Left cardiac atrium (tissue), 4 donors: ENCODE data around the gene ZC3H10. TPM values are rescaled to one million over a fixed set of nuclear protein-coding genes. Genes with fewer than 3 reads are reported as not detected.
"Not testable (repeated sequence)": the region's sequence is repeated elsewhere in the genome, so short reads cannot be mapped to it uniquely, and the experiment has no call there.

ENCODE experiments used
- ATAC-seq, 2 donors: fragments of 200-7000 bp; cut with Tn5 transposase; one replicate each; pipeline ENCODE4 v1.9.1; 2020; ENCODE audit warnings: mild to moderate bottlenecking in 2 of 2, moderate library complexity in 2 of 2
- DNase-seq: peaks from one replicate; pipeline ENCODE4 v3.0.0-alpha.2; 2020
- intact Hi-C, 2 donors: fragments of 100-400 bp; cut with DNase I; formaldehyde crosslinking; loops; one replicate each; pipeline versions ENCODE4 v1.14.1 to v1.15.1; 2022 to 2023
- total RNA-seq, 2 donors: library from RNA; stranded (reverse); fragmentation: NEBNext Ultra II Directional; extraction: Animal tissue kit (Norgen Biotek cat#: 25700); gene quantifications; one replicate each; pipeline ENCODE4 v1.2.1, GENCODE V29; 2021
- donor health status: DM: no; HTN: yes; CAD: no.
- donor health status: DM: no; HTN: yes; CAD: no; lungs with severe emphysema.
- donor health status: DM: yes; HTN: yes; CAD: no.
- donor health status: Dilated cardiomyopathy.

Gene ZC3H10
- total RNA-seq, 2 donors from 2014 or later, result 6.6 to 7.6 TPM

DNA sequence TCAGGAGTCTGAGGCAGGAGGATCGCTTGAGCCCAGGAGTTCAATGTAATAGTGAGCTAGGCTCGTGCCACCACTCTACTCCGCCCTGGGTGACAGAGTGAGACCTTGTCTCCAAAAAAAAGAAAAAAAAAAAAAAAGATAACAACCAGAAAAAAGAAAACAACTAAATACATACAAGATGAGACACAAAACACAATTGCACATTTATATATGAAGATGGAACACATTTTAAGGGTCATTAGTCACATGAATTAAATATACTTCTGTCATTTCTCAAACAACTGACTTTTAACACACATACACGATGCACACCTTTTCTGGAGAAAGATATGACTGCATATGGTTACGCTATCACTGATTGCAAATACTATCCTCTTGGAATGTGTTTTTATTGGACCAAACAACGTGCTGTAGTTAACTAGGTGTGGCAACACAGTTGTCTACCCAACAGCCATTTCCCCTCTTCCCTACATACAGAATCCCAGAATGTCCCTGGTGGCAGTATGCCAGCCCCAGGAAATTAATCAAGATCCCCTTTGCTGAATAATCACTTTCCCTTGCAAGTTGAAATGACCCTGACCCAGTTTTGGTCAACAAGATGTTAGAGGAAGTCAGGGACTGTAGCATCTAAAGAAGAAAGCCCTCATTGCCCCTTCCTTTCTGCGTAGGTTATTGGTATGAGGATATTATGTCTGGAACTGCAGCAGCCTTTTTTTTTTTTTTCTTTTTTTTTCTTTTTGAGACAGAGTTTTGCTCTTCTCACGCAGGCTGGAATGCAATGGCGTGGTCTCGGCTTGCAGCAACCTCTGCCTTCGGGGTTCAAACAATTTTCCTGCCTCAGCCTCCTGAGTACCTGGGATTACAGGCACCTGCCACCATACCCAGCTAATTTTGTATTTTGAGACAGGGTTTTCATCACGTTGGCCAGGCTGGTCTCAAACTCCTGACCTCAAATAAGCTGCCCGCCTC lies 28.7 kb downstream of the ZC3H10 start:
- peak; percentile 49 for DNase-seq
- peak; percentile 27 to 39 for ATAC-seq
- intact Hi-C loops, result no loop called here

DNA sequence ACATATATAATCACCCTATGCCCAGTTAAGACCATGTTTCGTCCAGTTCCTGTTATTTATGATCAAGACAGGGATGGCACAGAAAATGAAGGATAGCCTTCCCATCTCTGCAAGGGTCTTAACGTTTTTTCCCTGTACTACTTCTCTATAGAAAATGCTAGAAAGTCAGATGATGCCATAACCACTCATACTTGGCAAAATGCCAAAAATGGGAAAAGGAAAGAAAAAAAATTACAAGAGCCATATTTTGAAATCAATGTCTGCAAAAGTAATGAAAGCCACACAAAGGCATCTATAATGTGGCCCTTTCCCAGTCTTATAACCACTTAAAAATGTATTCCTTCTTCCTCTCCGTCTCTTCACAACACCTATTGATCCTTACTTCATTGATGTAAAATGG lies 32.5 kb downstream of the ZC3H10 start:
- no peak for DNase-seq
- intact Hi-C loops, result no loop called here
- ATAC-seq, result no peak

DNA sequence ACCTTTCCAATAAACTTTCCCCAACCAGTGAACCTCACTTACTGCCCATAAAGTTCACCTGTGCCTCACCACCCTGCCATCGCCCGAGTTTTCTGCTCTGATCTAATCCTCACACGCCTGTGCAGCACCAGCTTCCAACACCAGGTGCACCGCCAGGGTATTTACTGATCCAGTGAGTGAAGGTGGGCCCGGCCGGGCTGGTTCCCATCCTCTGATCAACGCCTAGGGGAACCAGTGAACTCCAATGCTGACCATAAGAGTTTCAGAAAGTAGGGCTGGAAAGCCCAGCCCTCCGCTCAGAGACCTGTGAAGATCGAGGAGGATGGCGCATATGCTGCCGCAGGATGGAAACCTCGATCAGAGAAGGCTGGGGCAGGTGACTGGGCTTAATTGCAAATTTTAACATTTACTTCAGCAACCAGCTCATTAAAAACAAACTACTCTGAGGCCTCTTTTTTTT lies 33.6 kb downstream of the ZC3H10 start:
- ATAC-seq (peak; percentile 12 to 55), DNase-seq (no peak)
- intact Hi-C loops, result no loop called here

DNA sequence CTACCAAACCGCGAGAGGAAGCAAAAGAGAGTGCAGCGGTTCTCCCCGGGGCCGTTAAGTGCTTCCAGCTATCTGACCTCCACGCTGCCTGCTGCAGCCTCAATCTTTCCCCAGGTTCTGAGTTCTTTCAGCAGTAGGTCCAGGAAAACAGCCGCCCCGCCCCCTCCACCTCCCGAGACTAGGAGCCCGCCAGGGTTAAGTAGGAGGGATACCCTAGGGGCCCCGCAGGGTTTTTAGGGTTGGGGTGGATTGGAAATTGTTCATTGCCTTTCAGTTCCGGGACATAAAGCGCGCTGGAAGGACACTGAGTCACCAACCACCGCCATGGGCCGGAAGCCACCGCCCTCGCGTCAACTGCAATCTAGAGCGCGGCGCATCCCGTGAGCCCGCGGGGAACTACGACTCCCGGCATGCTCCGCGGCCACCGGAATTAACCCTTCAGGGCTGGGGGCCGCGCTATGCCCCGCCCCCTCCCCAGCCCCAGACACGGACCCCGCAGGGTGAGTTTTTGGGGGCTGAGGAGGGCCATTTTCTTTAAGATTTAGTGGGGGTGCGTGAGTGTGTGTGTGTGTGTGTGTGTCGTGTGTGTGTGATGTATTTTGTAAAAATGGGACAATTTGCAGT lies 34.2 kb downstream of the ZC3H10 start, which contains the start of gene MYL6B:
Gene MYL6B, plus strand, starts transcription at position 456 of the 624 bp plus-strand sequence. CDS start 1,332 bp downstream, outside the sequence.
- ATAC-seq (peak; percentile 96 to 97), DNase-seq (peak; percentile 97)
- intact Hi-C loops, result no loop called here

DNA sequence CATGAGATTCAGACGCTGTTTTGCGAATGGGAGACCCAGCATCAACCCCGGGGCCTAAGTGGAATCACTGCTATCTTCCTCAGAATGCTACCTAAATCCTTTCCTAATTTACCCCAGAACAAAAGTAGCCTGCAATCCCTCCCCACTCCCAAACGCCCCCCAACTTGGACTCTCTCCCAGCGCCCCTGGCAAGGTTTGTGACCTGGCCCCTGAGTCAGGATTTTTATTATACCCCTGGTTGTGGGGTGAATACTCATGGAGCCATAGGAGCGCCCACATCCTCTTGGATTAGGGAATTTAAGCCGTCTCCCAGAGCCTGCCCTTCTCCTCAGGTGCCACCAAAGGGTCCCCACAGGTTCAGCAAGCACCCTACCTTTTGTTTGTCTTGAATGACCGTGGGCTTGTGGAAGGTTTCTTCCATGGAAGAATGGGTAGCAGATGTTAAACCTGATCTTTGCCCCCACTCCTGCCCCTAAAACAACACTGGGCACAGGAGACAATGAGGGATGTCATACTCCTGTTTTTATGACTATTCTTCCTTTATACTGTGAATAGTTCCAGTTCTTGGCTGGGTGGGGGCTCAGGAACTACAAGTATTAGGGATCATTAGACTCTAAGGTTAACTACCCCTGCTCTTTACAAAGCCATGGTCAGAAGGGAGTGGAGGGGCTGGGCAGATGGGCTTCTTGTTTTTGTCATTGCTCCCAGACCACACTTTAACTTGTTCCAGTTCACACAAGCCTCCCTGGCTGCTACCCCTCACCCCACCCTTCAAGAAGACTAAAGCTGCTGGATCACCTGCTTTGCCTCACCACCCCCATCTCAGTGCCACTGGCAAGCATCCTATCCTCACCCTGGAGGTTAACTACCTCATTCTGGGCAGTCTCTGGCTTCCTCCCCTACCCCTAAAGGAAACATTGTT lies 35.0 kb downstream of the ZC3H10 start:
- ATAC-seq, result no peak
- DNase-seq, result no peak
- intact Hi-C loops, result no loop called here

DNA sequence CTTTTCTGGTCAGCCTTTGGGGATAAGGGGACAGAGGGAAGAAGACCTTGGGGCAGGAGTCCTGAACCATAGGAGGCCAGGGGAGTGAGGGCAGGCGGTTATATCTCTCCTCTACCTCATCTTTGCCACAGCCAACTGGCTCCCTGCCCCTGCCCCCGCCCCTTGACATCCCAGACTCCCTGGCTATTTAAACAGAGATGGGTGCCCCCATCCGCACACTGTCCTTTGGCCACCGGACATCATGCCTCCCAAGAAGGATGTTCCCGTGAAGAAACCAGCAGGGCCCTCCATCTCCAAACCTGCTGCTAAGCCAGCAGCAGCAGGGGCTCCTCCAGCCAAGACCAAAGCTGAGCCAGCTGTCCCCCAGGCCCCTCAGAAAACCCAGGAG lies 35.6 kb downstream of the ZC3H10 start:
- DNase-seq (no peak), ATAC-seq (no peak)
- intact Hi-C loops, result no loop called here

DNA sequence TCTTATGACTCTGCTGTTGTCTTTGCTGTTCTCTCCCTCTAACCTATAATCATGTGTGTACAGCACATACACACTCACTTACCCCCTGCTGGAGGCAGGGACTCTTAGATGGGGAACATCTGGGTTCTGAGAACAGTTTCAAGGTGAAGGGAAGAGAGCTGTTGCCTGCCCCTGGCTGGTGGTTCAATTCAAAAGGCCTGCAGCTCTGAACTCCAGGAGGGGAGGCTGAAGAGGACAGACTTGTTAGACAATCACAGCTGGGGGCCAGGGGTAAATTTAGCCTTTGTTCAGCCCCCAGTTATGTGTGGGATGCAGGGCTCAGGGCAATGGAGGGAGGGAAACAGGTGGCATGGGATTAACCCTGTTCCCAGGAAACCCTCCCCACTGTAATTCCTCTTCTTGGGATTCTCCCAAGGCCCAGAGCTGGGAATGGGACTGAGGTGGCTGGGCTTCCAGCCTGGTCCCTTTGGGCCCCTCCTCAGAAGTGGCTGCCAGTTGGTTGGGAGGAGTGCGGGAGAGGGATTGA lies 36.2 kb downstream of the ZC3H10 start:
- DNase-seq, result no peak

DNA sequence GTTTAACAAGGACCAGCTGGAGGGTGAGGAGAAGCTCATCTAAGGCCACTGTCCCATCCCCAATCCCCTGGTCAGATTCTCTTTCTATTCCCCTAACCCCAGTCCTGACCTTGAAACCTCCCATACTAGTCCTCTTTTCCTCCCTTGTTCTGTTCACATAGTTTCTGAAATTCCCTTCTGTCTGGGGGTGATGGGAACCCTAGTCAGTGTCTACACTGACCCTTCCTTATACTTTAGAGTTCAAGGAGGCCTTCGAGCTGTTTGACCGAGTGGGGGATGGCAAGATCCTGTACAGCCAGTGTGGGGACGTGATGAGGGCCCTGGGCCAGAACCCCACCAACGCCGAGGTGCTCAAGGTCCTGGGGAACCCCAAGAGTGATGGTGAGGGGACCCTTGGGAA lies 36.8 kb downstream of the ZC3H10 start:
- intact Hi-C loops, result loop anchor here in 1 of 2 donors (5.0 kb wide), 1 partner anchor 38 kb away; the partner anchor contains the start of genes RPL41 and ZC3H10

More for the DNA sequence above, 36.2 kb downstream of the ZC3H10 start:
- intact Hi-C loops, result no loop called here
- no peak for ATAC-seq

DNA sequence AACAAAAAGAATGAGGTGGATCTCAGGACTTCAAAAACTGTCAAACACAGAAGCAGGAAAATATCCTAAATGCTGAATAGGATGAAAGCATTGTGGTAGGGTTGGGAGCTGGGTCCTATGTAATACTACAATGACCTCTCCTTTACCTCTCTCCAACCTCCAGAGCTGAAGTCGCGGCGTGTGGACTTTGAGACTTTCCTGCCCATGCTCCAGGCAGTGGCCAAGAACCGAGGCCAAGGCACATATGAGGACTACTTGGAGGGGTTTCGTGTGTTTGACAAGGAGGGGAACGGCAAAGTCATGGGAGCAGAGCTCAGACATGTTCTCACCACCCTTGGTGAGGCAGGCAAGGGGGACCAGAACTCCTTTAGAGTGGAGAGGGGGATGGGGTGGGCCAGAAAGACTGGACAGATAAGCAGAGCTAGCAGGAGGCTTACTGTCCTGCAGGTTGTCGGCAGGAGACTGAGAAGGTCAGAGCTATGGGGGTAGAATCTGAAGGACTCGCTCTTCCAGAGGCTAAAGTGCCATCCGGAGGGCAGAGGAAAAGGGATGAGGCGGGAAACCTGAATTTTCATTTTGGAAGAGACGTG lies 37.3 kb downstream of the ZC3H10 start:
- intact Hi-C loops, result loop anchor here in 1 of 2 donors (5.0 kb wide), 1 partner anchor 38 kb away; the partner anchor contains the start of genes RPL41 and ZC3H10
- no peak for ATAC-seq
- DNase-seq, result no peak

More for the DNA sequence above, 36.8 kb downstream of the ZC3H10 start:
- DNase-seq (no peak), ATAC-seq (no peak)

DNA sequence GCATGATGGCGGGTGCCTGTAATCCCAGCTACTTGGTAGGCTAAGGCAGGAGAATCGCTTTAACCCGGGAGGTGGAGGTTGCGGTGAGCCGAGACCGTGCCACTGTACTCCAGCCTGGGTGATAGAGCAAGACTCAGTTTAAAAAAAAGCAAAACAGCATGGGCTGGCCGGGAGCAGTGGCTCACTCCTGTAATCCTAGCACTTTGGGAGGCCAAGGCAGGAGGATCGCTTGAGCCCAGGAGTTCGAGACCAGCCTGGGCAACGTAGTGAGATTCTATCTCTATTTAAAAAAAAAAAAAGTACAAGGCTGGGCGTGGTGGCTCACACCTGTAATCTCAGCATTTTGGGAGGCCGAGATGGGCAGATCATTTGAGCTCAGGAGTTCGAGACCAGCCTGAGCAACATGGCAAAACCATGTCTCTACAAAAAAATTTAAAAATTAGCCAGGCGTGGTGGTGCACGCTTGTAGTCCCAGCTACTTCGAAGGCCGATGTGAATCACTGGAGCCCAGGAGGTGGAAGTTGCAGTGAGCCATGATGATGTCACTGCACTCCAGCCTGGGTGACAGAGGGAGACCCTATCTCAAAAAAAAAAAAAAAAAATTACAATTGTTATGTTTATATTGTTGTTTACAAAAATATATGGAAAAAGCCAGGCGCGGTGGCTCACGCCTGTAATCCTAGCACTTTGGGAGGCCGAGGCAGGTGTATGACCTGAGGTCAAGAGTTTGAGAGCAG lies 38.6 kb downstream of the ZC3H10 start:
- ATAC-seq, DNase-seq: not testable (repeated sequence)
- intact Hi-C loops, result loop anchor here in 1 of 2 donors (5.0 kb wide), 1 partner anchor 39 kb away; the partner anchor contains the start of genes RPL41 and ZC3H10

DNA sequence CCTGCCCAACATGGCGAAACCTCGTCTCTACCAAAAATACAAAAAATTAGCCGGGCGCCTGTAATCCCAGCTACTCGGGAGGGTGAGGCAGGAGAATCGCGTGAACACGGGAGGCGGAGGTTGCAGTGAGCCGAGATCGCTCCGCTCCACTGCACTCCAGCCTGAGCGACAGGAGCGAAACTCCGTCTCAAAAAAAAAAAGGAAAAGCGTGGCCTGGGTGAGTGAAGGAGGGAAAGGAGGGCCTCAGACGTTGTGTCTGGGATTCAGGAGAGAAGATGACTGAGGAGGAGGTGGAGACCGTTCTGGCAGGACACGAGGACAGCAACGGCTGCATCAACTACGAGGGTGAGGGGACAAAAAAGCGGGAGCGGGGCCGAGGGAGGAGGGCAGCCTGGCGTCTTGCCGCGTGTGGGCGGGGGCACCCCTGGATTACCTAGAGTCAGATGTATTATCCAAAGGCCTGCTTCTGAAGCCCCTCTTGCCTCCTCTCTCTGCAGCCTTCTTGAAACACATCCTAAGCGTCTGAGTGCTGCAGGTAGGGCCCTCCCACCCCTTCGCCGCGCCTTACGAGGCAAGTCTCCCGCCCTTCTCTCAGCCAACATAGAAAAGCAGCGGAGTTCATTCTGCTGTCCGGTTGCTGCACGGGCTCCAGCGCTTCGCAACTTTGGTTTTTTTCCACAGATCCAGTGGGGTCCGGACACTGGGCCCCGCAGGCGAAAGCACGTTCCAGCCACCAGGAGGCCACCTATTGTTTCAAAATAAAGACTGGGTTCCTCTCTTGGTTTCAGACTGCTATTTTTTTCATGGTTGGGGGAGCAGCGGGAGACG lies 39.3 kb downstream of the ZC3H10 start:
- ATAC-seq (peak; percentile 42 to 51), DNase-seq (peak; percentile 81)
- intact Hi-C loops, result loop anchor here in 1 of 2 donors (2.0 to 5.0 kb wide), 3 partner anchors 29 to 40 kb away; partner anchors contain the start of genes ESYT1, RPL41, SMARCC2 and ZC3H10

DNA sequence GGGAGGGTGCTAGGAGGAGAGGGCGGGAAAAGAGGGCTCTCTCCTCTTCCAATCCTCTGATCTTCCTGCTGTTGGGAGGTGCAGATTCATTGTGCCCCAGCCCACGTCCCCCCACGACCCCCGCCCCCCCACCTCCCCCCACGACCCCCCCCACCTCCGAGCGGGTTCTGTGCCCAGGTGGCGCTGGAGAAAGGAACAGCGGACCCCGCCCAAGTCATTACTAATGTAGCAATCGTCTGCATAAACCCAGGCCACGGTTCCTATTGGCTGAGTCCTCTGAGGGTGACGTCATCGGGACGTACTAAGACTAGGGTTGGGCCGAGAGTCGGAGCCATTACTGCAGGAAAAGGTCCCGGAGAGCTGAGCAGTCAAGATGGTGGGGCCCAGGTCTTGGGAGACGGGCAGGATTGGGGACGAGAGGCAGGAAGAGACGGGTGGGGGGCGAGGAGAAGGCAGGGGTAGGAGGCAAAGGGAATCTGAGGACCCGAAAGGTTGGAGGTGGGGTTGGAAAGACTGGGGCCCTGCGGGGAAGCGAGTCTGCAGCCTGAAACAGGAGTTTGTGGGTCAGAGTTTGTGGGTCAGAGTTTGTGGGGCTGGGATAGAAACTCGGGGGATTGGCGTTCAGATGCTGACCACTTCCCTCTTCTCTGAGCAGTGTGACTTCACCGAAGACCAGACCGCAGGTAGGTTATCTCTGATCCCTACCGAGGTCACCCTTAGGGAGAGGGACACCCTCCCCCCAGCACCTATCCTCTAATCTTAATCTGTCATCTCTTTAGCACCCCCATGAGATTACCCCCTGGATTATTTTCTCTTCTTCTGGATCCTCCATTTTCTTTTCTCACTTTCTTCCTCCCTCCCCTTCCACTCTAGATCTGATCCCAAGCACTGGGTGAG lies 40.2 kb downstream of the ZC3H10 start, which contains the start of gene MYL6:
Gene MYL6, plus strand, starts transcription at position 331 of the 897 bp plus-strand sequence. Its CDS starts 43 bp downstream, at position 374.
- ATAC-seq, result peak; percentile 91
- peak; percentile 97 for DNase-seq
- intact Hi-C loops, result loop anchor here in 1 of 2 donors (2.0 to 5.0 kb wide), 3 partner anchors 29 to 41 kb away; partner anchors contain the start of genes ESYT1, RPL41, SMARCC2 and ZC3H10

DNA sequence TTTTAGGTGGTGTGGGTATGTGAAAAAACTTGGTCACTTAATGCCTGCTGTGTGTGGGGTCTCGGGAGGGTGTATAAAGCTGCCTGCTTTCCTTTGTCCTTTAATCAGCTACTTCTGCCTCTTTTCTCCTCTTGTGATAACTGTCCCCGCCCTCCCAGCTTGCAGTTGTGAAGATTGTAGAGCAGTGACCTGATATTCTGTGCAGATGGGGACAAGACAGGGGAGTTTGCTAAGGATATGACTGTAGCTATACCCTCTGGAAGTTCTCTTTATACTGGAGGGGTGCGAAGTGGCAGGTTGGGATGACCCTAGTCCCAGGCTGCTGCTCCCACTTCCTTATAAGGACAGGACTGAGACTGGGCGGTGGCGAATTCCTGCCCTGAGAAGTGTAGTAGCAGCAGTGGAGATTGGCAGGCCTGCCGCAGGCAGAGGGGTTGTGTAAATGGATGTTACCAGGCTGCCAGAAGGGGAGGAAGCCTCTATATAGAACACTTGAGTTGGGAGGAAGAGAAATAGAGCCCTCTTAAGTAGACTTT lies 40.9 kb downstream of the ZC3H10 start:
- ATAC-seq (peak; percentile 70 to 72), DNase-seq (peak; percentile 90)
- intact Hi-C loops, result loop anchor here in 1 of 2 donors (2.0 to 5.0 kb wide), 3 partner anchors 30 to 42 kb away; partner anchors contain the start of genes ESYT1, RPL41, SMARCC2 and ZC3H10

DNA sequence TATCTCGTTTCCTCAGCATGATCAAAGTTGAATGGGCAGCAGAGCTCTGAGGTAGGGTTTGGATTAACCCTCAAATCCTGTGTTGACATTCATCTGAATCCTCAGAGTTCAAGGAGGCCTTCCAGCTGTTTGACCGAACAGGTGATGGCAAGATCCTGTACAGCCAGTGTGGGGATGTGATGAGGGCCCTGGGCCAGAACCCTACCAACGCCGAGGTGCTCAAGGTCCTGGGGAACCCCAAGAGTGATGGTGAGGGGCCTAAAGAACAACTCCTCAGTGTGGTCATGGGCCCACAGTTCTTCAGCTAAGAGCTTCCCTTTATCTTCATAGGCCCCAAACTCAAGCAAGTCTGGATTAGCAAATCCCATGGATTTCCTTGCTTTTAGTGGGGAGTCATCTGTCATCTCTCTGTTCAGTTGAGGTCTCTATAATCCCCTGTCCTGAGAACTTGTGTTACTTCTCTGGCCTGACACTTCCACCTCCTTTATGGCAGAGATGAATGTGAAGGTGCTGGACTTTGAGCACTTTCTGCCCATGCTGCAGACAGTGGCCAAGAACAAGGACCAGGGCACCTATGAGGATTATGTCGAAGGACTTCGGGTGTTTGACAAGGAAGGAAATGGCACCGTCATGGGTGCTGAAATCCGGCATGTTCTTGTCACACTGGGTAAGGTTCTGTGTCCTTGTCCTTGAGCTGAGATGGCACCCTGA lies 41.6 kb downstream of the ZC3H10 start:
- intact Hi-C loops, result loop anchor here in 1 of 2 donors (2.0 to 5.0 kb wide), 3 partner anchors 29 to 42 kb away; partner anchors contain the start of genes ESYT1, RPL41, SMARCC2 and ZC3H10
- DNase-seq, result no peak
- no peak for ATAC-seq
